Ramos (cell line): Measurements from ENCODE around the gene NANOS3.
"Not testable (repeated sequence)": the region's sequence is repeated elsewhere in the genome, so short reads cannot be mapped to it uniquely, and the experiment has no call there.

Source experiments
- in situ Hi-C: fragments of 300-500 bp; cut with MboI; formaldehyde crosslinking; loops from one replicate; pipeline ENCODE4 v1.14.3; 2022; ENCODE audit warnings: low sequenced_read_pairs; ENCODE audit not compliant: unreplicated experiment

Gene NANOS3

GRCh38 chr19:13842291-13843103 lies 34.4 kb upstream of the NANOS3 start:
- in situ Hi-C loops, result no loop called here

- in situ Hi-C loops, result no loop called here
These were observed 33.6 kb upstream of the NANOS3 start for GRCh38 chr19:13843104-13843921.

GRCh38 chr19:13844130-13844631 lies 32.8 kb upstream of the NANOS3 start:
- in situ Hi-C loops, result no loop called here

GRCh38 chr19:13846557-13847406 lies 30.2 kb upstream of the NANOS3 start:
- in situ Hi-C loops, result no loop called here

GRCh38 chr19:13847407-13848339 lies 29.3 kb upstream of the NANOS3 start:
- in situ Hi-C loops, result no loop called here

- in situ Hi-C loops, result no loop called here
These were observed 28.6 kb upstream of the NANOS3 start for GRCh38 chr19:13848340-13848677.

GRCh38 chr19:13848798-13849676 lies 27.9 kb upstream of the NANOS3 start:
- in situ Hi-C loops, result no loop called here

- in situ Hi-C loops, result no loop called here
These were observed 26.7 kb upstream of the NANOS3 start for GRCh38 chr19:13849991-13850909.

- in situ Hi-C loops, result no loop called here
These were observed 25.8 kb upstream of the NANOS3 start for GRCh38 chr19:13850910-13851733.

- in situ Hi-C loops, result not testable (repeated sequence)
These were observed 25.2 kb upstream of the NANOS3 start for GRCh38 chr19:13851734-13852114.

GRCh38 chr19:13852171-13852707 lies 24.7 kb upstream of the NANOS3 start:
- in situ Hi-C loops, result not testable (repeated sequence)

GRCh38 chr19:13856497-13856896 lies 20.4 kb upstream of the NANOS3 start:
- in situ Hi-C loops, result no loop called here

- in situ Hi-C loops, result no loop called here
These were observed 17.5 kb upstream of the NANOS3 start for GRCh38 chr19:13859361-13859880.

- in situ Hi-C loops, result loop anchor here (5.0 kb wide), 2 partner anchors 79 to 259 kb away; no protein-coding TSS in a partner anchor
These were observed 16.1 kb upstream of the NANOS3 start for GRCh38 chr19:13860679-13861391.

GRCh38 chr19:13861392-13861713 lies 15.6 kb upstream of the NANOS3 start:
- in situ Hi-C loops, result loop anchor here (5.0 kb wide), 2 partner anchors 79 to 259 kb away; no protein-coding TSS in a partner anchor
